ENCODE measurements around the gene PPP1R37.

PPP1R37 gene

GRCh38 chr19:45071545-45071938 lies 21.4 kb upstream of the PPP1R37 start:
- DNase-seq (ENCODE audit: low read depth) = no peak

GRCh38 chr19:45071969-45072790 lies 20.8 kb upstream of the PPP1R37 start:
- no peak for DNase-seq (ENCODE audit: low read depth)

DNA sequence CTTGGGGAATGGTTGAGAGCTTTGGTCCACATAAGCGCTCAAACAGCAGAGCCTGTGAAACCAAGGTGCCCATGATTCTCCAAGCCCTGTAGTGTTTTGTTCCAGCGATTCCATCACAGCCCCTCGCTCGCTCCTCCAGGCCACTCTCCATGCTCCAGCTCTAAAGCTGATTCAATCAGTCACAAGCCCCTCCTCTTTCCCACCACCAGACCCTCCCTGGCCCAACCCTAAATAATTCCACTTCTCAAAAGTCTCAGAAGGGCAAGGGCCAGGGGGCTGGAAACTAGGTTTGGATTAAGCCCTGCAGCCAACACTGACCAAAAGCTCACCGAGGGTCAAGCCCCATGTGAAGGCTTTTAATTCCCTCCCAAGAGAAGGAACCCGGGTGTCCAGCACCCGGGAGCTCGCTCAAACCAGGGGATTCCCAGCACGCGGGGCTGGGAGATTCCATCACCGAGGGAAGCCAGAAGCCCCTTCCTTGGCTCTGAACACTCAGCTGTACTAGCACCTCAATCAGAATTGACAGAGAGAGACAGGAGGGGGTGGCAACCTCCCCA lies 18.2 kb upstream of the PPP1R37 start:
- DNase-seq (ENCODE audit: low read depth) = no peak

- no peak for DNase-seq (ENCODE audit: low read depth)
Measured at GRCh38 chr19:45075301-45076028, 17.5 kb upstream of the PPP1R37 start.

- DNase-seq (ENCODE audit: low read depth) = no peak
Measured at GRCh38 chr19:45076029-45076850, 16.7 kb upstream of the PPP1R37 start, which contains the start of gene ZNF296. ZNF296 (minus strand) TSS chr19:45076478; CDS start chr19:45076373, 105 bp downstream.

DNA sequence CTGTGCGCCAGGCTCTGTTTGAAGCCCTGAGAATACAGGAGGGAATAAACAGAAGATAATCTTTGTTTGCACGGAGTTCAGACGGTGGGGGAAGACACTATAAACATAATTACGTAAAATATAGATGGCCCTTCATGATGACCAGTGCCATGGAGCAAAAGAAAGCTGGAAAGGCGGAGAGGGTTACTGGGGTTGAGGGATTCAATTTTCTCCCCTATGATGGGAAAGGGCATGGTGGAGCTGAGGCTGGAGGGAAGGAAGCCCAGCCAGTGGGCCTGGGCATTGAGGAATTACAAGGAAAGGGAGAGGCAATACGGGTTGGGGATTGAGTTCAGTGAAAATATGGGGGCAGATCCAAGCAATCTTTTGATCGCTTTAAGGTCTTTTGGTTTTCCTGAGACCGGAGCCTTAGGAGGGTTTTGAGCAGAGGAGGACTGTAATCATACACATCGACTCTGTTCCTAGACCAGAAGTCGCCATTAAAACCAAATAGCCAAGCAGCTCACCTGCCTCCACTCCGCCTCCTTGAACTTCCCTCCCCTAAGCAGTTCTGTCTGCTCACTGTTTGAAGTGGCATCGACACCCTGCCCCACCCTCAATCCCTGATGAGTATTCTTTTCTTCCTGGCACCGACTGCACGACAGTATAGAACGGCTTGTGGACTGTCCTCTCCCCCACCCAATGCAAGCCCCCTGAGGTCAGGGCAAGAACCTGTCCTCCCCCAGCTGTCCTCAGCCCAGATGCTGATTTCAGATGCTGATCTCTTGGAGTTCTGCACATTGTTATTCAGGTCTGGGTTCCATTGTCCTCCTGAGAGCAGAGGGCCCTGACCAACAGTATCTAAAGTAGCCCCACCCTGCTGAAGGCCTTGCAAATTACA lies 15.9 kb upstream of the PPP1R37 start:
- no peak for DNase-seq (ENCODE audit: low read depth)

GRCh38 chr19:45078390-45079062 lies 14.5 kb upstream of the PPP1R37 start:
- DNase-seq (ENCODE audit: low read depth) = no peak

- no peak for DNase-seq (ENCODE audit: low read depth)
Measured at GRCh38 chr19:45079063-45079910, 13.7 kb upstream of the PPP1R37 start, which contains the start of gene GEMIN7. GEMIN7 (plus strand) TSS chr19:45079260; CDS start chr19:45090115, 10,855 bp downstream.

GRCh38 chr19:45079911-45080370 lies 13.0 kb upstream of the PPP1R37 start:
- DNase-seq (ENCODE audit: low read depth) = no peak

- DNase-seq (ENCODE audit: low read depth) = no peak
Measured at GRCh38 chr19:45082170-45082569, 10.8 kb upstream of the PPP1R37 start.

DNA sequence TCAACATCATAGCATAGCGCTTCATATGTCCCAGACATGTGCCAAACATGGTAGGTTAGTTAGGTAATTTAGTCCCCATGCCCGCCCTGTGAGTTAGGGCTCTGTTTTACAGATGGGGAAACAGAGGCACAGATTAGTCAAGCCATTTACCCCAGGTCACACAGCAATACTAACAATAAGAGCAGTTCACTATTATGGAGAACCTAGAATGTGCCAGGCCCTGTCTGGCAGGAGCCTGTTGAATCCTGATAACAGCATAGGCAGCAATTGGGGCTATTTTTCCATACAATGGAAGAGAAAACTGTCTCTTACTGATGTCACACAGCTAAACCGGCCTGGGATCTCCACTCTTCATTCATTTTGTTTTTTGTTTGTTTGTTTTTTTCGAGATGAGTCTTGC lies 6.5 kb upstream of the PPP1R37 start:
- no peak for DNase-seq (ENCODE audit: low read depth)

- no peak for DNase-seq (ENCODE audit: low read depth)
Measured at GRCh38 chr19:45087531-45087930, 5.4 kb upstream of the PPP1R37 start.

DNA sequence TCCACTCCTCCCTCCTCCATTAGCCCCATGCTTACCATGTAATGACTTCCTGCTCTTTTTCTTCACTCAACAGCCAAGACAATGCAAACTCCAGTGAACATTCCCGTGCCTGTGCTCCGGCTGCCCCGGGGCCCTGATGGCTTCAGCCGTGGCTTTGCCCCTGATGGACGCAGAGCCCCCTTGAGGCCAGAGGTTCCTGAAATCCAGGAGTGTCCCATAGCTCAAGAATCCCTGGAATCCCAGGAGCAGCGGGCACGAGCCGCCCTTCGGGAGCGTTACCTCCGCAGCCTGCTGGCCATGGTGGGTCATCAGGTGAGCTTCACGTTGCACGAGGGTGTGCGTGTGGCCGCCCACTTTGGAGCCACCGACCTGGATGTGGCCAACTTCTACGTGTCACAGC lies 2.9 kb upstream of the PPP1R37 start:
- DNase-seq (ENCODE audit: low read depth) = no peak

- no peak for DNase-seq (ENCODE audit: low read depth)
Measured at GRCh38 chr19:45090606-45091005, 2.4 kb upstream of the PPP1R37 start.

DNA sequence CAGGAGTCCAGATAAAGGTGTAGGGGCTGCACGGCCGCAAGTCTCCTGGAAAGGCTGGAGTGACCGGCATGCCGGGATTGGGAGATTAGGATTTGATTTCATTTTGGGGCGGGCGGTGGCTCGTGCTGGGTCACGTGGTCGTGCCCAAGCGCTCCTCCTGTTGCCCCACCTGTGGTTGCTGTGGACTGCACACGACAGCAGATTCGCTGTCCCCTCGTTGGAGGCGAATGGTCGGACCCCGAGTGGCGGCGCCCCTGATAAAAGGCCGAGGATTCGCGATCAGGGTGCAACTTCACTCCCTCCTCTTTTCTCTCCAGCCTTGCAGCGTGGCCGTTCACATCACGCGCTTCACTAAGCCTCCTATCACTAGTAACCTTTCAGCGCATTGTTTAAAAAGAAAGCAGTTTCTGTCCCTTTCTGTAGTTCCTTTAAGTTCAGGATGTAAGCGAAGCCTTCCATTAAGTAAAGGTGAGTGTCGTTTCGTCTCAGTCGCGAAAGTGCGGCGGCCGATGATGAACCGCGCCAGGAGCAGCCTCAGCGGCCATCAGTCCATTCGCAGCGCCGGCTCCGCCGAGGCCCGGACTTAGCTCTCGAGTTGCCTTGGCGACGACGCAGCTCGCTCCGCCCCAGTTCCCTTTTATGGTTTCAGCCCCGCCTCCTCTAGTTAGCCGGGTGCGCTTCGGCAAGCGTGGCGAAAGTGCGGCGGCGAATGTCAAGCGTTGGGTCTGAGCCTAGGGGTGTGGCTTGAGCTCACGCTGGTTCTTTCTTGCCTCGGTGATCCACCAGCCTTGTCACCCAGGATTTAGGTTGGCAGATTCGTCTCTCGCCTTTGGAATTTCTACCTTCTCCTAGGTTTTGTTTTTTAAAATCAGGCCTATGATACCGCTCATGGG lies 1.7 kb upstream of the PPP1R37 start:
- DNase-seq (ENCODE audit: low read depth) = no peak

- no peak for DNase-seq (ENCODE audit: low read depth)
Measured at GRCh38 chr19:45094137-45094536, 1.2 kb downstream of the PPP1R37 start.

GRCh38 chr19:45094707-45095106 lies 1.7 kb downstream of the PPP1R37 start:
- no peak for DNase-seq (ENCODE audit: low read depth)
